ENCODE results near the gene PSMA6.

The PSMA6 gene

DNA sequence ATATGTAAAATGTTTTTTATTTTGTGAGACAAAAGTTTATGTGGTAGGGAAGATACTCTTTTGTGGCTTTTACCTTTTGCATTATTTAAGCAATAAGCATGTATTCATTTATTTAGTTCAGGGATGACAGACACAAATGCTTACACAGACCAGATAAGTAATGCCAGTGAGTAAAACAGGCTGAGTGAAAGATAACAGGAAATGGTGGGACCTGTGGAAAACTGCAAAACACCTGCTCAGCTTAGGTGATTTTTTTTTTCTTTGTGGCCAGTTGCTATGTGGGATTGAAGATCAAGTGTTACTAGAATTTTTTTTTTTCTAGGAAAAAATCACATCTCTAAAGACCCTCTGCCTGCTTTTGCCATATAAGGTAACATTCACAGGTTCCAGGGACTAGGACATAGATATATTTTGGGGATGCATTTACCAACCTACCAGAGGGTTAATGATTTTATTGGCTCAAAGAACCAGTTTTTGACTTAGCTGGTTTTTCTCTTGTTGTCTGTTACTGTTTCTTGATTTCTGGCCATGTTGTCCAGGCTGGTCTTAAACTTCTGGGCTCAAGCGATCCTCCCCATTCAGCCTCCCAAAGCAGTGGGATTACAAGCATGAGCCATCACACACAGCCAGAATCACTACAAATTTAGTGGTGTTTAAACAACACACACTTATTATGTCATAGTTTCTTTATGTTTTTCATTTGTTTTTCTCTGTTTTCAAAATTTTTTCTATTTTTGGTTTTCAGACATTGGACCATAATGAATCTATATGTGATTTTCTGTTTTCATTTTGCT, 9.8 kb downstream of the PSMA6 start:
- Histone ChIP-seq H4K91ac (ENCODE audit: low read depth, low read length) (no peak overlapping the region), H3K4me3 (ENCODE audit: low read depth, low read length) (no peak overlapping the region), H4K12ac (ENCODE audit: low read depth, low read length) (no peak overlapping the region), H4K8ac (ENCODE audit: low read depth, low read length) (no peak overlapping the region), H3K9ac (ENCODE audit: low read length) (no peak overlapping the region), H3K4me1 (ENCODE audit: control insufficient read depth in 1 of 2, insufficient read depth in 2 of 2, low read length in 2 of 2) (no peaks in the 10 kb centered on the region), H2BK5ac (ENCODE audit: low read depth, low read length, poor library complexity) (no peak overlapping the region), H2BK12ac (ENCODE audit: low read length) (no peak overlapping the region), H3K79me2 (ENCODE audit: control insufficient read depth, insufficient read depth, low read length, poor library complexity) (peaks cover 12% of the 10 kb centered on the region), H3K14ac (ENCODE audit: low read length) (no peak overlapping the region), H2AK5ac (ENCODE audit: low read length) (no peak overlapping the region), H3K27me3 (ENCODE audit: insufficient read depth, low read length) (no peaks in the 10 kb centered on the region), H3K4me2 (ENCODE audit: low read length) (no peak overlapping the region), H3K18ac (ENCODE audit: low read length) (no peak overlapping the region), H3K27ac (ENCODE audit: low read depth, low read length) (no peak overlapping the region), H3K36me3 (ENCODE audit: control insufficient read depth in 1 of 2, insufficient read depth in 2 of 2, low read length in 2 of 2) (peaks cover 4% of the 10 kb centered on the region in 2 experiments), H3K4ac (ENCODE audit: low read depth, low read length) (peak overlapping the region; percentile 64), H3K9me3 (ENCODE audit: insufficient read depth, low read depth, low read length) (no peaks in the 10 kb centered on the region), H2BK120ac (ENCODE audit: insufficient read depth, low read length, poor library complexity) (no peak overlapping the region), H3K79me1 (ENCODE audit: low read length) (no peaks in the 10 kb centered on the region), H2AFZ (ENCODE audit: insufficient read depth, low read length, poor library complexity) (no peak overlapping the region), H3K23ac (ENCODE audit: low read length) (no peak overlapping the region)
- no CpG with 5 or more reads among the region's 1 CpG for WGBS (ENCODE audit: extremely low coverage, insufficient coverage, insufficient read length)
- no peak for DNase-seq

- no CpG with 5 or more reads among the region's 4 CpGs for WGBS (ENCODE audit: extremely low coverage, insufficient coverage, insufficient read length)
- H4K12ac ChIP-seq (ENCODE audit: low read depth, low read length) = no peak overlapping the region
Observed at GRCh38 chr14:35303149-35303935, 11.2 kb downstream of the PSMA6 start.

DNA sequence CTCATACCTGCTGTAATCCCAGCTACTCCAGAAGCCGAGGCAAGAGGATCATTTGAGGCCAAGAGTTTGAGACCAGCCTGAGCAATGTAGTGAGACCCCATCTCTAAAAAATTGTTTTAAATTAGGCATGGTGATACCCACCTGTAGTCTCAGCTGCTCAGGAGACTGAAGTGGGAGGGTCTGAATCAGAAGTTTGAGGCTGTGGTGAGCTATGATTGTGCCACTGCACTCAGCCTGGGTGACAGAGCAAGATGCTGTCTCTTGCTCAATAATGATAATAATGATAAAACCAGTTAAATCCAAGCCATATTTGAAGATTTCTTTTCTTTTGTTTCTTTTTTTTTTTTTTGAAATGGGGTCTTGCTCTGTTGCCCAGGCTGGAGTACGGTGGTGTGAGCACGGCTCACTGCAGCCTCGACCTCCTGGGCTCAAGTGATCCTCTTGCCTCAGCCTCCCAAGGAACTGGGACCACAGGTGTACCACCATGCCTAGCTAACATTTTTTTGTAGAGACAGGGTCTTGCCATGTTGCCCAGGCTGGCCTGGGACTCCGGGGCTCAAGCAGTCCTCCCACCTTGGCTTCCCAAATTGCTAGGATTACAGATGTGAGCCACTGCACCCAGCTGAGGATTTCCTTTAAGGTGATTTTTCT, 12.8 kb downstream of the PSMA6 start:
- Histone ChIP-seq H2BK5ac (ENCODE audit: low read depth, low read length, poor library complexity) (no peak overlapping the region), H2BK120ac (ENCODE audit: insufficient read depth, low read length, poor library complexity) (no peak overlapping the region), H3K4me3 (ENCODE audit: low read depth, low read length) (no peak overlapping the region), H3K36me3 (ENCODE audit: control insufficient read depth in 1 of 2, insufficient read depth in 2 of 2, low read length in 2 of 2) (peaks cover 17 to 18% of the 10 kb centered on the region in 2 experiments), H3K14ac (ENCODE audit: low read length) (no peak overlapping the region), H4K91ac (ENCODE audit: low read depth, low read length) (no peak overlapping the region), H3K27me3 (ENCODE audit: insufficient read depth, low read length) (no peaks in the 10 kb centered on the region), H3K4me2 (ENCODE audit: low read length) (no peak overlapping the region), H4K8ac (ENCODE audit: low read depth, low read length) (no peak overlapping the region), H4K12ac (ENCODE audit: low read depth, low read length) (no peak overlapping the region), H2AFZ (ENCODE audit: insufficient read depth, low read length, poor library complexity) (no peak overlapping the region), H3K4ac (ENCODE audit: low read depth, low read length) (peak overlapping the region; percentile 98), H3K4me1 (ENCODE audit: control insufficient read depth in 1 of 2, insufficient read depth in 2 of 2, low read length in 2 of 2) (no peaks in the 10 kb centered on the region), H3K9me3 (ENCODE audit: insufficient read depth, low read depth, low read length) (no peaks in the 10 kb centered on the region), H3K79me2 (ENCODE audit: control insufficient read depth, insufficient read depth, low read length, poor library complexity) (peaks cover 12% of the 10 kb centered on the region), H2BK12ac (ENCODE audit: low read length) (no peak overlapping the region), H3K79me1 (ENCODE audit: low read length) (no peaks in the 10 kb centered on the region), H3K23ac (ENCODE audit: low read length) (no peak overlapping the region), H2AK5ac (ENCODE audit: low read length) (no peak overlapping the region), H3K9ac (ENCODE audit: low read length) (no peak overlapping the region), H3K27ac (ENCODE audit: low read depth, low read length) (no peak overlapping the region), H3K18ac (ENCODE audit: low read length) (no peak overlapping the region)
- DNase-seq = no peak
- WGBS (ENCODE audit: extremely low coverage, insufficient coverage, insufficient read length) = no CpG with 5 or more reads among the region's 5 CpGs

More at GRCh38 chr14:35303149-35303935, 11.2 kb downstream of the PSMA6 start:
- Histone ChIP-seq H3K18ac (ENCODE audit: low read length) (no peak overlapping the region), H3K23ac (ENCODE audit: low read length) (no peak overlapping the region), H2AK5ac (ENCODE audit: low read length) (no peak overlapping the region), H3K27ac (ENCODE audit: low read depth, low read length) (no peak overlapping the region), H3K4me3 (ENCODE audit: low read depth, low read length) (no peak overlapping the region), H2BK5ac (ENCODE audit: low read depth, low read length, poor library complexity) (no peak overlapping the region), H3K9ac (ENCODE audit: low read length) (no peak overlapping the region), H3K79me2 (ENCODE audit: control insufficient read depth, insufficient read depth, low read length, poor library complexity) (peaks cover 14% of the 10 kb centered on the region), H3K79me1 (ENCODE audit: low read length) (no peaks in the 10 kb centered on the region), H3K4ac (ENCODE audit: low read depth, low read length) (peak overlapping the region; percentile 91), H2BK120ac (ENCODE audit: insufficient read depth, low read length, poor library complexity) (no peak overlapping the region), H4K8ac (ENCODE audit: low read depth, low read length) (no peak overlapping the region), H3K14ac (ENCODE audit: low read length) (no peak overlapping the region), H2AFZ (ENCODE audit: insufficient read depth, low read length, poor library complexity) (no peak overlapping the region), H3K27me3 (ENCODE audit: insufficient read depth, low read length) (no peaks in the 10 kb centered on the region), H3K9me3 (ENCODE audit: insufficient read depth, low read depth, low read length) (no peaks in the 10 kb centered on the region), H2BK12ac (ENCODE audit: low read length) (no peak overlapping the region), H3K4me1 (ENCODE audit: control insufficient read depth in 1 of 2, insufficient read depth in 2 of 2, low read length in 2 of 2) (no peaks in the 10 kb centered on the region), H4K91ac (ENCODE audit: low read depth, low read length) (no peak overlapping the region), H3K36me3 (ENCODE audit: control insufficient read depth in 1 of 2, insufficient read depth in 2 of 2, low read length in 2 of 2) (peaks cover 10% of the 10 kb centered on the region in 2 experiments), H3K4me2 (ENCODE audit: low read length) (no peak overlapping the region)
- DNase-seq = no peak

DNA sequence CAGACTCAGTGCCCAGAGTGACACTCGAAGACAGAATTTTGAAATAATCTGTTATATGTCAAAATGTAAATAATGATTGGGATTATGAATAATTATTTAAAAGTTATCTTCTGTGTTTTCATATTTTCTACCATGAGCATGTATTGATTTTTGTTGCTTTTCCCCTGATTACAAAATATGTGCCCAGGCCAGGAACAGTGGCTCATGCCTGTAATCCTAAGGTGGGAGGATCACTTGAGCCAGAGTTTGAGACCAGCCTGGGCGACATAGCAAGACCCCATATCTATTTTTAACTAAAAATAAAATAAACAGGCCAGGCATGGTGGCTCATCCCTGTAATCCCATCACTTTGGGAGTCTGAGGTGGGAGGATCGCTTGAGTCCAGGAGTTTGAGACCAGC, 13.5 kb downstream of the PSMA6 start:
- Histone ChIP-seq H3K14ac (ENCODE audit: low read length) (no peak overlapping the region), H4K91ac (ENCODE audit: low read depth, low read length) (no peak overlapping the region), H3K9ac (ENCODE audit: low read length) (no peak overlapping the region), H2BK120ac (ENCODE audit: insufficient read depth, low read length, poor library complexity) (no peak overlapping the region), H3K4me2 (ENCODE audit: low read length) (no peak overlapping the region), H3K4me3 (ENCODE audit: low read depth, low read length) (no peak overlapping the region), H3K27me3 (ENCODE audit: insufficient read depth, low read length) (no peaks in the 10 kb centered on the region), H2AK5ac (ENCODE audit: low read length) (no peak overlapping the region), H3K79me2 (ENCODE audit: control insufficient read depth, insufficient read depth, low read length, poor library complexity) (peaks cover 12% of the 10 kb centered on the region), H3K79me1 (ENCODE audit: low read length) (no peaks in the 10 kb centered on the region), H3K23ac (ENCODE audit: low read length) (no peak overlapping the region), H3K4ac (ENCODE audit: low read depth, low read length) (peak overlapping the region; percentile 83), H2BK12ac (ENCODE audit: low read length) (no peak overlapping the region), H2BK5ac (ENCODE audit: low read depth, low read length, poor library complexity) (no peak overlapping the region), H3K4me1 (ENCODE audit: control insufficient read depth in 1 of 2, insufficient read depth in 2 of 2, low read length in 2 of 2) (no peaks in the 10 kb centered on the region), H4K12ac (ENCODE audit: low read depth, low read length) (no peak overlapping the region), H3K27ac (ENCODE audit: low read depth, low read length) (no peak overlapping the region), H3K9me3 (ENCODE audit: insufficient read depth, low read depth, low read length) (no peaks in the 10 kb centered on the region), H4K8ac (ENCODE audit: low read depth, low read length) (no peak overlapping the region), H2AFZ (ENCODE audit: insufficient read depth, low read length, poor library complexity) (no peak overlapping the region), H3K18ac (ENCODE audit: low read length) (no peak overlapping the region), H3K36me3 (ENCODE audit: control insufficient read depth in 1 of 2, insufficient read depth in 2 of 2, low read length in 2 of 2) (peaks cover 21 to 22% of the 10 kb centered on the region in 2 experiments)
- WGBS (ENCODE audit: extremely low coverage, insufficient coverage, insufficient read length) = no CpG with 5 or more reads among the region's 3 CpGs
- no peak for DNase-seq
